H9 (cell line): Measurements from ENCODE around the gene DLX6. TPM values are rescaled to one million over a fixed set of nuclear protein-coding genes. Genes with fewer than 3 reads are reported as not detected.
A peak's percentile ranks its signal among the peaks of the same experiment; 100 is the strongest.

Experiments
- DNase-seq: peaks from one replicate; pipeline ENCODE4 v3.0.0-alpha.2; 2017
- H2AFZ ChIP-seq: one replicate; pipeline ENCODE4 v1.6.1; 2013; ENCODE audit warnings: mild to moderate bottlenecking, low read length, control low read depth, moderate library complexity
- H2AK5ac ChIP-seq: 2 replicates; pipeline ENCODE4 v1.6.1; 2013; ENCODE audit warnings: low read length, control low read depth, mixed read lengths; ENCODE audit not compliant: insufficient read length
- H2BK120ac ChIP-seq: one replicate; pipeline ENCODE4 v1.6.1; 2013; ENCODE audit warnings: low read depth, mild to moderate bottlenecking, low read length, control low read depth, inconsistent platforms; ENCODE audit not compliant: poor library complexity, severe bottlenecking
- H2BK12ac ChIP-seq: 2 replicates; pipeline ENCODE4 v1.6.1; 2013; ENCODE audit warnings: low read length, control low read depth, mixed read lengths, low read depth; ENCODE audit not compliant: insufficient read length
- H2BK15ac ChIP-seq: 2 replicates; pipeline ENCODE4 v1.6.1; 2013; ENCODE audit warnings: low read depth, low read length, control low read depth
- H2BK20ac ChIP-seq: one replicate; pipeline ENCODE4 v1.6.1; 2013; ENCODE audit warnings: low read depth, mild to moderate bottlenecking, low read length, control low read depth, inconsistent platforms; ENCODE audit not compliant: poor library complexity, severe bottlenecking
- H2BK5ac ChIP-seq: 2 replicates; pipeline ENCODE4 v1.6.1; 2013; ENCODE audit warnings: low read length, control low read depth, mixed read lengths; ENCODE audit not compliant: insufficient read length
- H3K14ac ChIP-seq: 2 replicates; pipeline ENCODE4 v1.6.1; 2013; ENCODE audit warnings: low read length, control low read depth; ENCODE audit not compliant: insufficient read depth
- H3K18ac ChIP-seq: 2 replicates; pipeline ENCODE4 v1.6.1; 2013; ENCODE audit warnings: low read depth, mild to moderate bottlenecking, mixed read lengths, low read length, control low read depth; ENCODE audit not compliant: insufficient read length
- H3K23ac ChIP-seq: 2 replicates; pipeline ENCODE4 v1.6.1; 2013; ENCODE audit warnings: low read length, control low read depth, mixed read lengths, low read depth; ENCODE audit not compliant: insufficient read length
- H3K23me2 ChIP-seq: 2 replicates; pipeline ENCODE4 v1.6.1; 2013; ENCODE audit warnings: low read depth, mild to moderate bottlenecking, mixed read lengths, low read length, control low read depth; ENCODE audit not compliant: insufficient read length, poor library complexity, severe bottlenecking
- H3K27ac ChIP-seq: 2 replicates; pipeline ENCODE4 v1.5.1; 2013; ENCODE audit warnings: low read length, control low read depth, mixed read lengths, low read depth; ENCODE audit not compliant: insufficient read length
- H3K27me3 ChIP-seq: 2 replicates; pipeline ENCODE4 v1.6.1; 2013; ENCODE audit warnings: low read length, control low read depth, inconsistent platforms; ENCODE audit not compliant: insufficient read depth
- H3K4ac ChIP-seq: 2 replicates; pipeline ENCODE4 v1.6.1; 2013; ENCODE audit warnings: low read depth, mild to moderate bottlenecking, control low read depth, inconsistent platforms, low read length, moderate library complexity
- H3K4me1 ChIP-seq: 2 replicates; pipeline ENCODE4 v1.6.1; 2013; ENCODE audit warnings: low read length, control low read depth, inconsistent platforms; ENCODE audit not compliant: insufficient read depth
- H3K4me2 ChIP-seq: 2 replicates; pipeline ENCODE4 v1.6.1; 2013; ENCODE audit warnings: low read length, control low read depth, mixed read lengths; ENCODE audit not compliant: insufficient read length, insufficient read depth
- H3K56ac ChIP-seq: 2 replicates; pipeline ENCODE4 v1.6.1; 2013; ENCODE audit warnings: low read depth, mild to moderate bottlenecking, mixed read lengths, low read length, control low read depth; ENCODE audit not compliant: insufficient read length
- H3K79me1 ChIP-seq: 2 replicates; pipeline ENCODE4 v1.6.1; 2013; ENCODE audit warnings: low read depth, mild to moderate bottlenecking, moderate library complexity, low read length, control low read depth, inconsistent platforms; ENCODE audit not compliant: insufficient read depth, poor library complexity, severe bottlenecking
- H3K79me2 ChIP-seq: 2 replicates; pipeline ENCODE4 v1.6.1; 2013; ENCODE audit warnings: low read length, control low read depth, inconsistent platforms; ENCODE audit not compliant: insufficient read depth
- H3K9ac ChIP-seq: 2 replicates; pipeline ENCODE4 v1.6.1; 2013; ENCODE audit warnings: low read length, control low read depth, mixed read lengths; ENCODE audit not compliant: insufficient read length; ENCODE audit errors: extremely low read depth
- H3K9me3 ChIP-seq: one replicate; pipeline ENCODE4 v1.6.1; 2013; ENCODE audit warnings: low read depth, low read length, inconsistent platforms; ENCODE audit not compliant: control insufficient read depth
- H3T11ph ChIP-seq: one replicate; pipeline ENCODE4 v1.6.1; 2013; ENCODE audit warnings: mild to moderate bottlenecking, low read length, control low read depth, inconsistent platforms
- H4K20me1 ChIP-seq: one replicate; pipeline ENCODE4 v1.6.1; 2013; ENCODE audit not compliant: control insufficient read depth, insufficient read length, insufficient read depth
- H4K5ac ChIP-seq: 2 replicates; pipeline ENCODE4 v1.6.1; 2013; ENCODE audit warnings: low read depth, mild to moderate bottlenecking, mixed read lengths, low read length, control low read depth; ENCODE audit not compliant: insufficient read length
- H4K8ac ChIP-seq: replicated peaks from 2 replicates; pipeline ENCODE4 v1.6.1; 2013; ENCODE audit warnings: low read length, control low read depth, mixed read lengths, low read depth; ENCODE audit not compliant: insufficient read length
- H4K91ac ChIP-seq: 2 replicates; pipeline ENCODE4 v1.6.1; 2013; ENCODE audit warnings: low read depth, mild to moderate bottlenecking, moderate library complexity, mixed read lengths, low read length, control low read depth; ENCODE audit not compliant: insufficient read length
- H3K27ac Mint-ChIP-seq, 3 experiments: 2 replicates in 2 of 3; 3 replicates in 1 of 3; pipeline ENCODE4 v1.8.0; 2020 to 2021; ENCODE audit warnings: mixed read lengths in 3 of 3, mild to moderate bottlenecking in 1 of 3, moderate library complexity in 1 of 3
- H3K27me3 Mint-ChIP-seq: 2 replicates; pipeline ENCODE4 v1.8.0; 2021; ENCODE audit warnings: low read depth, mild to moderate bottlenecking, moderate library complexity, mixed read lengths
- H3K36me3 Mint-ChIP-seq, 3 experiments: 2 replicates in 2 of 3; 3 replicates in 1 of 3; pipeline ENCODE4 v1.8.0; 2020 to 2021; ENCODE audit warnings: low read depth in 3 of 3, mixed read lengths in 3 of 3; ENCODE audit not compliant: insufficient read depth in 1 of 3
- H3K4me1 Mint-ChIP-seq, 2 experiments: 2 replicates each; pipeline ENCODE4 v1.8.0; 2020; ENCODE audit warnings: mixed read lengths in 2 of 2
- H3K4me3 Mint-ChIP-seq, 2 experiments: 2 replicates in 1 of 2; 3 replicates in 1 of 2; pipeline ENCODE4 v1.8.0; 2020 to 2021; ENCODE audit warnings: mild to moderate bottlenecking in 2 of 2, mixed read lengths in 2 of 2, moderate library complexity in 1 of 2
- H3K9me3 Mint-ChIP-seq, 2 experiments: 2 replicates in 1 of 2; 3 replicates in 1 of 2; pipeline ENCODE4 v1.8.0; 2020; ENCODE audit warnings: mild to moderate bottlenecking in 2 of 2, mixed read lengths in 2 of 2, moderate library complexity in 1 of 2
- CTCF ChIP-seq: fragments of 200-600 bp; sonication (generic); conservative IDR thresholded peaks from 3 replicates; pipeline ENCODE4 v1.8.0; 2021; ENCODE audit warnings: antibody characterized with exemption, mild to moderate bottlenecking
- WGBS: extraction: QIAGEN DNeasy Blood & Tissue Kit; methylation state at CpG from one replicate; pipeline ENCODE4 v1.1.7; 2013; ENCODE audit warnings: missing lambda C conversion rate, low lambda C conversion rate, mixed read lengths; ENCODE audit not compliant: insufficient read length; ENCODE audit errors: extremely low coverage; 5-methylcytosine and 5-hydroxymethylcytosine counted together
- total RNA-seq: library from RNA; stranded (reverse); gene quantifications from 2 replicates; pipeline ENCODE4 v1.2.1, GENCODE V29; 2021

DLX6 gene
- total RNA-seq, 1 experiment from 2014 or later, result 0.24 TPM

- Mint-ChIP-seq H3K4me3 (peak overlapping the region in 1 of 2 experiments; percentile 47; a peak in 2 of 5 replicates), H3K36me3 (no peaks in the 10 kb centered on the region), H3K4me1 (peaks cover 52 to 77% of the 10 kb centered on the region in 2 experiments), H3K27ac (no peak overlapping the region), H3K9me3 (peaks cover 0 to 21% of the 10 kb centered on the region in 2 experiments; a peak in 3 of 5 replicates), H3K27me3 (peaks cover 100% of the 10 kb centered on the region)
- H2BK120ac ChIP-seq, result no peak overlapping the region
- H2BK5ac ChIP-seq, result no peak overlapping the region
- no peak overlapping the region for H3K18ac ChIP-seq
- H2AFZ ChIP-seq, result no peak overlapping the region
- H4K5ac ChIP-seq, result no peak overlapping the region
- no peak overlapping the region for H3K9ac ChIP-seq
- no peaks in the 10 kb centered on the region for H3K9me3 ChIP-seq
- H2BK15ac ChIP-seq, result no peak overlapping the region
- WGBS, result no CpG with 5 or more reads among the region's 11 CpGs
- peak; percentile 28 for DNase-seq
- H2BK20ac ChIP-seq, result no peak overlapping the region
- H3K14ac ChIP-seq, result no peak overlapping the region
- H3K4me1 ChIP-seq, result no peaks in the 10 kb centered on the region
- no peak overlapping the region for H2AK5ac ChIP-seq
- TF ChIP-seq CTCF, result no peak
- no peak overlapping the region for H3K23ac ChIP-seq
- no peak overlapping the region for H3K27ac ChIP-seq
- H3K27me3 ChIP-seq, result peaks cover 93% of the 10 kb centered on the region
- no peak overlapping the region for H3T11ph ChIP-seq
- no peak overlapping the region for H3K4me2 ChIP-seq
- H4K91ac ChIP-seq, result no peak overlapping the region
- H3K79me1 ChIP-seq, result no peaks in the 10 kb centered on the region
- H3K79me2 ChIP-seq, result no peaks in the 10 kb centered on the region
- H4K20me1 ChIP-seq, result no peaks in the 10 kb centered on the region
- H3K56ac ChIP-seq, result no peak overlapping the region
- no peak overlapping the region for H2BK12ac ChIP-seq
- no peaks in the 10 kb centered on the region for H3K23me2 ChIP-seq
- no peak overlapping the region for H3K4ac ChIP-seq
- no peak overlapping the region for H4K8ac ChIP-seq
These were observed 7.0 kb upstream of the DLX6 start for GRCh38 chr7:96998333-96998732.
